NCI-H2171 treated with DMSO at 0.1 percent for 48 hours (cell line): Measurements from ENCODE around the gene PDE4B.

Experiments used
- DNase-seq: peaks from one replicate; lab custom pipeline; 2025; lab: John Stamatoyannopoulos, UW

PDE4B gene

DNA sequence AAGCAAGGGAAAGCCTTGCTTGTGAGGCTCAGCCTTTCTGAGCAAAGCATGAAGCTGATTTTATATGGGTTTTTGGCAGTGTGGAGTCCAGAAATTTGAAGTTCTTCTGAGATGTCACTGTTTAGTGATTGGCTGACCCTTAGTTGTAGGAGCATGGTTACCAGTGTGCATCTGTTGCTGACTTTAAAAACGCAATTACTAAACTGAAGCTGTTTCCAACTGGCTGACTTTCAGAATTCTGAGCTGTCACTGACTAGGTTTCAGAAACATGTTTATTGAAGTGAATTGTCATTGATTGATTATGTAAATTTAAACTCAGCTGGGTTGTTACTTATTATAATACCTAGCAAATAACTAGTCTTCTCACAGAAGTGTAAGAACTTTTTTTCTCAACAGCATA is 89.4 kb downstream of the PDE4B start:
- DNase-seq: no peak

DNA sequence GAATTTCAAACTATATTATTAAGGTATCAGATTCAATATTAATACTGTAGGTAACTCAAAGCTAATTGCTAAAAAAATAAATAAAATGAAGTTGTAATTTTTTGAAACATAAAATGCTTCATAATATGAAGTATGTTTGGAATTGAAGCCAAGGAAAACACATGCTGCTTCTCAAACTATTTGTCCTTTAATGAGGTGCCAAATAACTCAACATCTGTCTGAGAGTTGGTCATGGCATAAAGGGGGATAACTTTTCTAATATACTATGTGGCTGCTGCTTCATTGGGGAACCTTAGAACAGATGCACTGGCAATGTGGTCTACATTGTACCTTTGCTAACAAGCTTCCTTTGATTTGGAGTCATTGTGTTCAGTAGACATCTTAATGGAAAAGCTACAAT is 96.7 kb downstream of the PDE4B start:
- DNase-seq: no peak

DNA sequence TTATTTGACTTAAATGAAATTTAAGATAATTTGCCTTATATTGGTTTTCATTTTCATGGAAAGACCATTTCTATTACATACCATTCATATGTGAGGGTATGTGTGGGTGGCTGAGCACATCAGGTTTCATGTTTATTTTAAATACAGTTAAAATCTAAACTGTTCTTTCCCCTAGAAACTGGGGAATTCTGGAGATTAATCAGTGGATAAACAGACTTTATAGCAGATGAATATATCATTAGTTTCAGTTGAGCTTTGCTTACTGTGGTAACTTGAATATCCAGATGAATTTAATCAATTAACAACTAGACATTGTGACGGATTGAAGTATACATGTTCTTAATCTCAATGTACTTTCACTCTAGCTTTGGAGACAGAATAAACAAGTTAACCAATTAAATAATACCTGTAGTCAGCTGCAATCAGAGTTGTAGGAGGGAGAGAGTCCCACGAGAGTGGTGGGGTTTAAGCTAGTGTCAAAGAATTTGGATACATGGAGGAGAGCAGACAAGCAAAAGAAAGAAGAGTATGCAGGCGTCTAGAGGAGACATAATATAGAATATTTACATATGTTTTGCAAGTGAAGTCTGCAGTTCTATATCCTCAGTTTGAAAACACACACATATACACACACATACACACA is 97.6 kb downstream of the PDE4B start:
- no peak for DNase-seq

DNA sequence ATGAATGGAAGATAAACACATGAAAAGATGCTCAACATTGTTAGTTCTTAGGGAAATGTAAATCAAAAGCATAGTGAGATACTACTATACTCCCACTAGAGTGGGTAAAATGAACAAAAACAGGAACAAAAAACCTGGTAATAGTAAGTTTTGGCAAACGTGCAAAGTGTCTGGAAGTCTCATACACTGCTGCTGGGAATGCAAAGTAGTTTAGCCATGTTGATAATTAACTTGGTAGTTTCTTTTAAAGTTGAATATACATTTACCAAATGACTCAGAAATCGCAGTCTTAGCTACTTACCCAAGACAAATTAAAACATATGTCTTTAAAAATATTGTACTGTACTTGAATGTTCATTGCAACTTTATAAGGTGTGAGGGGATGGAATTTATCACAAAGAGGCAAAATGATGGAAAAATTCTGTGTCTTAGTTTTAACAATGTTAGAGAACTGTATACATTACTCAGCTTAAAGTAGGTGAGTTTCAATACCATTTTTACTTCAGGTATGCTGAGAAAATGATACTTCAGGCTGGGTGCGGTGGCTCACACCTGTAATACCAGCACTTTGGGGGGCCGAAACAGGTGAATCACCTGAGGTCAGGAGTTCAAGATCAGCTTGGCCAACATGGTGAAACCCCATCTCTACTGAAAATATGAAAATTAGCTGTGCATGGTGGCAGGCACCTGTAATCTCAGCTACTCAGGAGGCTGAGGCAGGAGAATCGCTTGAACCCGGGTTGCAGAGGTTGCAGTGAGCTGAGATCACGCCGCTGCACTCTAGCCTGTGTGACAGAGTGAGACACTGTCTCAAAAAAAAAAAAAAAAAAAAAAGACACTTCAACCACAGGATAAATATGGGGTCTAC is 102.3 kb downstream of the PDE4B start:
- DNase-seq: no peak

DNA sequence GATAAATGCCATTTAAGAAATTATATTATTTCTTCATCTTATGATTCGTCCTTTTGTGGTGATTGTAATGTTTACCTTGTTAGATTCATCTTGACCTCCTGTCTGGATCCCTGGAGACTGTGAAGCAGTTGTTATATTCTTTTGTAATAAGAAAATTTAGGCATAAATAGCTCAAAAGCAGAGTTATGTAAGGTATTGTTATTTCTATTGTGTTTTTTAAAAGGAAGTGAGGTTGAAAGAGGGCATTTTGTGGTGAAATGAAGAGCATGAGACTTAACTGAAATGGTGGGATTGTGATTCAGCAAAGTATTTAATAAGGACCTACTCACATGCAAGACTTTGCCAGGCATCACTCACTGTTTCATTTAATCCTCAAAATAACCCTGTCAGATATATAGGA is 104.0 kb downstream of the PDE4B start:
- no peak for DNase-seq

DNA sequence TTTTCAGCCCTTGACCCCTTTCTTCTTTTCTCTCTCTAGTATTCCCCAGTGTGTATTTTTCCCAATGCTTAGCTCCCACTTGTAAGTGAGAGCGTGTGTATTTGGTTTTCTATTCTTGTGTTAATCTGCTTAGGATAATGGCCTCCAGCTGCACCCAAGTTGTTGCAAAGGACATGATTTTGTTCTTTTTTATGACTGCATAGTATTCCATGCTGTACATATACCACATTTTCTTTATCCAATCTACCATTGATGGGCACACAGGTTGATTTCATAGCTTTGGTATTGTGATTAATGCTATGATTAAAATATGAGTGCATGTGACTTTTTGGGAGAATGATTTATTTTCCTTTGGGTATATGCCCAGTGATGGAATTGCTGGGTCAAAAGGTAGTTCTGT is 104.8 kb downstream of the PDE4B start:
- no peak for DNase-seq

DNA sequence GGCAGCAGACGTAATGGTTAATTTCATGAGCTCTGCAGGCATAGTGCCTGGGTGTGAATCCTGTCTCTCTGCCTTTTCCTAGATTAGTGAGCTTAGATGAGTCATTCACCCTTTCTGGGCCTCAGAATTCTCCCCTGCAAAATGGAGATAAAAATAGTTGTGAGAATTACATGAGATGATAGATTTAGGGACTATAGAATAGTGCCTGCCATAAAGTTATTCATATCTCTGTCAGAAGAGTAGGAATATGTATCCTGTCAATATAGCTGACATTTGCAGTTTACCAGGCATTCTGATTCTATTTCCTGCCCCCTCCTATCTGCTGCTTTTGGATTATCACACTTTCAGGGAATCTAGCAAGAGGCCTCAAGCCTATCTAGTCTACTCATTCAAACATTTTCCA is 112.0 kb downstream of the PDE4B start:
- DNase-seq: no peak

DNA sequence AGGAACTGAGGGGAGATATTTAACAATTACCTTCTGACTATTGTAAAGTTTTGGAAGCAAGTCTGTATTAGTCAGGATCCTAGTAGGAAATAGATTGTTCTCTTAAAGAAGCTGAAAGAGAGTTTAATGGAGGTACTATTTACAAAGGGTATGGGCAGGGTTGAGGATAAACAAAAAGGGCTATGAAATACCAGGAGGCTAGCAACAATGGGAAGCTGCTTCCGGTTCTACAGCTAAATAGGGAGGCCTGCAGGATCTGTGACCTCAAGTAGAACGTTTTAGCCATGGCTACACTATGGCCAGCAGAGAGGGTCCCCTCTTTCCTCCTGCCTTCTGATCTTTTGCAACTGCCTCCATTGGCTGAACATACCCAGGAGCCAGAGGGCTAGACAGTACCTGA is 117.7 kb downstream of the PDE4B start:
- no peak for DNase-seq

DNA sequence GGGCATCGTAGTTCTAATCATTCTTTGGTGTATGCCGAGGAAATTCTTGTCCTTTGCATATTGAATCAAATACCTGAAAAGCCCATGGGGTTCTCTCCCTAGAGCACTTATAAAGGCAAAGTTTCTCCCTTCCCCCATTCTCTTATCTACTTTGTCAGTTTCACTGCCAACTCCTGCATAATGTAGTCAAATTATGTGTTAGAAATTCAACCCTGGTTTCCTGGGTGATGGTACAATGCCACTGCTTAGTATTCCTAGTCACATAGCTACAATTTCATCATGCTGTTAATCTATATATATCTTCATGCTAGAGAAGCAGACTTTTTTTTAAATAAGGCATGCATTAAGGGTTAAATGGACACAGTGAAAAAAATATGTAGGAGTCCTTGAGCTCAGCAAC is 119.0 kb downstream of the PDE4B start:
- DNase-seq: no peak

DNA sequence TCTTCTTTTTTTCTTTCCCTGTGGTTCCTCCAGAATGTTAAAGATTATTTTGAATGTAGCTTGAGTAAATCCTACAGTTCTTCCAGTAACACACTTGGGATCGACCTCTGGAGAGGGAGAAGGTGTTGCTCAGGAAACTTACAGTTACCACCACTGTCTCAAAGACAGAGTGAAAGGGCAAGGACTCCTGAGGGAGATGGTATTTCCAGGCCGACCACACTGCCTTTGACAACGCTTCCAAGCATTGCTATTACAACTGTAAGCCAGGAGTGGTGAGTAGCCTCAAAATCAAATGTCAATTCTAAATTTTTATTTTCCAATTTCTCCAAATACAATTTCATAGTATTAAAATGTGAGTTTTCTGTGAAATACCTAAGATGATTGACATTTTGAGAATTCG is 125.9 kb downstream of the PDE4B start:
- DNase-seq: no peak

DNA sequence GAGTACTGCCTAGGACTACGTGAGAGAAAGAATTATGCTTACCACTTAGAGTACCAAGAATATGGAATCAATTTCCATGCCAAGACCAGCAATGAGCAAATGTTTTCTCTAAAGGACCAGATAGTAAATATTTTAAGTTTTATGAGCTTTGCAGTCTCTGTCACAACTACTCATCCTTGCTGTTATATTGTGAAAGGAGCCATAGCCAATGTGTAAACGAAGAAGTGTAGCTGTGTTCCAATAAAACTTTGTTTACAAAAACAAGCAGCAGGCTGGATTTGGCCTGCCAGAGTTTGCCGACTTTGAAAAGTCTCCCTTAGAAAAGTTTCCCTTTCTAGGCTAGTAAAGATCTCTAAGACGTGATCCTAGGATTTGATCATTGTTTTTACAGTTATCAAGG is 128.8 kb downstream of the PDE4B start:
- no peak for DNase-seq

DNA sequence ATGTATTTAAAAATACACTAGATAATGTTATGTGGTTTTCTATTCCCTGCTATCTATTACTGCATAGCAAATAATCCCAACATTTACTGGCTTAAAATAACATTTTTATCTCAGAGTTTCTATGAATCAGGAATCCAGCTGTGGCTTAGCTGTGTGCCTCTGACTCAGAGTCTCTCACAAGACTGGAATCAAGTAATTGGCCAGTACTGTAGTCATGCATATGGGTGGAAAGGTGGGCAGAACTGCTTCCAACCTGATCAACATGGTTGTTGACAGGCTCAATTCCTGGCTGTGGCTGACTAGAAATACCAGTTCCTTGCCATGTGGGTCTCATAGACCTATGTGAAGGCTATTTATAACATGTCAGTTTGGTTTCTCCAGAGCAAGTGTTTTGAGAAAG is 131.8 kb downstream of the PDE4B start:
- DNase-seq: no peak

DNA sequence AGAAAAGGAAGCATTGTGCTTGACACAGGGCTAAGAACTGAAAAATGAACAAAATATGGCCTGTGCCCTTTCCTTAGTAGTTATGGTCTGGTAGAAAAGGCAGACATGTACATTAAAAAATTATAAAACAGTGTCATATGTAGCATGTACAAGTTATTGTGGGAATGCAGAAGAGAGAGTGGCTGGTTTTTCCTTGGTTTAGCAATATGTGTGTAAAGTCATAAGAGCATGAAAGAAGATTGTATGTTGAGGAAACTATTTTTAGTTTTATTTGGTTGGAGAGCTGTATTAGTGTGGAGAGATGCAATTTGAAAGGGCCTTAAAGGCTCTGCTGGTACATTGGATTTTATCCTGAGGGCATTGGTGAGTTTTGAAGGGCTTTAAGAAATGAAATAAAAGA is 145.8 kb downstream of the PDE4B start:
- no peak for DNase-seq

DNA sequence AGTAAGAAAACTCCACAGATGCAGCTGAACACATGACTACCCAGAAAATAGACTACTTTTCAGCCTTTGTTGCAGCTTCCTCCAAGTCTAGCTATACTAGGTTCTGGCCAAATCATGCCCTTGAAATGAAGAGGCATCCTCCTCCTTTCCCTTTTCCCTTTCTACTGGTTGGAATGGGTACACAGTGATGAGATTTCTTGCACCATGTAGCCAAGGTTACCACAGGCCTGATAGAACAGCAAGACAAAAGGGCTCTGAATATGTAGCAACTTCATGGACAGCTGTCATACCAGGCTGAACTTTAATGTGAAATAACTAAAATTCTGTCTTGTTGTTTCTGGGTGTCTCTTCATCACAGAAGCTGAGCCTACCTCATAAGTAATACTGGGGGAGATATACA is 146.5 kb downstream of the PDE4B start:
- no peak for DNase-seq

DNA sequence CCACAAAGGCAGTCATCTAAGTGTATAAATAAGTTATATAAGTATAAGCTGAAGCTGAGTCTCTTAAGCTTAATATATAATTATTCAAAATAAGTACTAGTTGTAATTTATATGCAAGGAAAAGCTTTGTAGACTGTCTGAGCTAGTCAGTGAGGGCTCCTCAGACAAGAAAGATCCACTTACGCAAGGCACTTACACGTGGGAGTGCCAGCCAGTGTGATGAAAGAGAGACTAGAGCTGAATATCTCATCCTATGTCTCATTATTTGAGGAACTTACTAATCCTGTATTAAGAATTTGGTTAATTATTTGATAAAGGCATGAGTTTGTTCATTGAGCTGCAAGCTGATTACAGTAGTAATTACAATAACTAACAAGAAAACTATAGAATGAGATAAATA is 146.9 kb downstream of the PDE4B start:
- no peak for DNase-seq

DNA sequence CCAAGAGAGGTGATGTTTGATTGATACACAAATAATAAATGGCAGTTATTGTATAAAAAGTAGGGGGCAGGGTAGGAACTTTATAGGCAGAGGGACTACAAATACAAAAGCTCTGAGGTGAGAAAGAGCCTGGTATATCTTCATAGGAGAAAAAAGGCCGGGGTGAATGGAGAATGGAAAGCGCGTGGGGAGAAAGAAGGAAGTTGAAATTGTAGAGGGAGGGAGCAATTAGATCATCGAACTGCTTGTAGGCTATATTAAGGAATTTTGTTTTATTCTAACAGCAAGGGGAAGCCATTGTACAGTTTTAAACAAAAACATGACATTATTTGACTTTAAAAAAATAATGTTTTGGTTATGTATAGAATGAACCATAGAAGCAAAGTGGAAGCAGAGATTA is 147.4 kb downstream of the PDE4B start:
- DNase-seq: no peak

DNA sequence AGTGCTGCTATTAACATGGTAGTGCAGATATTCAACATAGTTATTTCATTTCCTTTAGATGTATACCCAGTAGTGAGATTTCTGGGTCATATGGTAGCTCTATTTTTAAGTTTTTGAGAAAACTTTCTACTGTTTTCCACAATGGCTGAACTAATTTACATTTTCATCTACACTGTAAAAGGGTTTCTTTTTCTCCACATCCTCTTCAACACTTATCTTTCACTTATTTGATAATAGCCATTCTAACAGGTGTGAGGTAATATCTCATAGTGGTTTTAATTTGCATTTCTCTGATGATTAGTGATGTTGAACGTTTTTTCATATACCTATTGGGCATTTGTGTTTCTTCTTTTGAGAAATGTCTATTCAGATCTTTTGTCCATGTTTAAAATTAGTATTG is 149.8 kb downstream of the PDE4B start:
- no peak for DNase-seq

DNA sequence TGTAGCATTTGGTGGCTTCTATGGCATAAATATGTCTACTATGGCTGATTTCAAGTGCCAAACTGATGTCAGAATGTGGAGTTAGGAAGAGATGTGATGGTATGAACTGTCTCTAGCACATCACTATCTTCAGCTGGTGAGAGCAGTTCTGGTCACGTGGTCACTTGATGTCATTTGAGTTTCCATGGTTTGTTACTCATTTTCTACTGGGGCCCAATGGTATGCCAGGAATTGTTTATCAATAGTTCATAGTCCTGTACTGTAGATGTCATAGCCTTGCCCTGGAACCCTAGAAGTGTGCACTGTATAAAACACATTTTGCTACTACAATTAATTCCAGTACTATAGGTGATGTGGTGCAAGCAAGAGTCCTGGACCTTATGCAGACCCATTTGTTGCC is 153.7 kb downstream of the PDE4B start:
- no peak for DNase-seq

DNA sequence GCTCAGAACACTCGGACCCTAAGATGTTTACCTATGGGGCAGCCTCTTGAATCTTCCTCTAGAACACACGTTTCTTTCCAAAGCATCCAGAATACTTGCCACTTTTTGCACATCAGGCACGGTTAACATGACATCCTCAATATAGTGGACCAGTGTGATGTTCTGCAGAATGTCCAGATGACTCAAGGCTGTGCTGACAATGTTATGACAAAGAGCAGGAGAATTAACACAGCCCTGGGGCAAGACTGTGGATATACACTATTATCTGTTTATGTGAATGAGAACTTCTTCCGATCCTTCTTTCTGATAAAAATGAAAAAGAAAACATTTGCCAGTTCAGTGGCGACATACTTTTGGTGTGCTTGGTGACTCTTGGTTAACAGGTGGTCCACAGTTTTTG is 154.3 kb downstream of the PDE4B start:
- no peak for DNase-seq

DNA sequence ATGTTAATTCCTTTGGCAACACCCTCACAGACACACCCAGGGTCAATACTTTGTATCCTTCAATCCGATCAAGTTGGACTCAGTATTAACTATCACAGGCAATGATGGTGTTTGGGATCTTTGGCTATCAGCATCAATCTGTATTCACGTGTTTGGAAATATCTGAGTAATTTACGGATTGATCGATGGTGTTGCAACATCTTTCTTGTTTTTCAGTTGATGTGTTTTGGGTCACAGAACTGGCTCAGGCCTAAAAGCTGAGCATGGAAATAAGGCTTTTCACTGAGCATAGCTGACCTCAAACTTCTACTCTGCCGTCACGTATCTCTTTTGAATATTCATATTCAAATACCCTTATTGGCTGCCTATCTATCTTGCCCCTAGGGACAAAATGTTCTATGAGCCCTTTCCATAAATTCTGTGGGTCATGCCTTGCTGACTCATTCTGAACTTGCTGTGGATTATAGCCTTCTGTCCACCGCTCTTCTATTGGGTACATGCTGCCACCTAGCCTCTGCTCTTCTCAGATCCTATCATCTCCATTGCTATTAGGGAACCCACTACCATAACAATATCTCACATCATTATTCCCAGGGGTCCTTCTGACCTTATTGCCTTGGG is 156.0 kb downstream of the PDE4B start:
- DNase-seq: no peak

DNA sequence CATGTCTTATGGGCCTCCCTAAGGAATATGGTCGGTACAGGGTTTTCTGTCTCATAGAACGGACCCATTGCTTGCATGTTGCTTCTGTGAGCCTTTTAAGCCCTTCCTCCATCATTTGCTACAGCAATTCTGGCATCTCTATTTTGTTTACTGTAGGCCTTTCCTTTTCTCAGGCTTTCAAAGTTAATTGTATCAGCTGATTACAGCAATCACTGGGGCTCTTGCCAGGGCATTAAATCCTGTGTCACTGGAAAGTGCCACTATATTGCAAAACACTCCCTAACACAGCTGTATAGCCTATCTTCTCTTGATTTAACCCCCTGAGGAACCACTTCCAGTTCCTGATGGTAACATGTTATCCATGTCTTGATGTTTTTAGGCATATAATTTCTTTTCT is 156.5 kb downstream of the PDE4B start:
- DNase-seq: no peak

DNA sequence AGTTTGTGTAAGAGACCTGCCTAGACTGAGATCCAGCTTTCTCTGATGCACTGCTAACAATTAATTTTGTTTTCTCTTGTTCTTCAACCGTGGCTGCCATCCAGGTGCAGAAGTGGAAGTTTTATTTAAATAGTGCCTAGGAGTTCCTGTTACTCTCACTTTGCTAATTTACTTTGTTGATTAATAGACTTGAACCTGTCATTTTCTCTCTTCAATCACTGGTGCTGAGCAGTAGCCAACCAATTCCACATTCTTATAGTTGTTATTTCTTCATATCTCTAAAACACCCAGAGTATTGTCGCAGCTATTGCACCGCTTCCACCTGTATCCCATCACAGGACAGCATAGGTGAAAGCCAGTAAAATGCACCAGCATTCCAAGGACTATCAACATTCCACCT is 157.2 kb downstream of the PDE4B start:
- DNase-seq: no peak

DNA sequence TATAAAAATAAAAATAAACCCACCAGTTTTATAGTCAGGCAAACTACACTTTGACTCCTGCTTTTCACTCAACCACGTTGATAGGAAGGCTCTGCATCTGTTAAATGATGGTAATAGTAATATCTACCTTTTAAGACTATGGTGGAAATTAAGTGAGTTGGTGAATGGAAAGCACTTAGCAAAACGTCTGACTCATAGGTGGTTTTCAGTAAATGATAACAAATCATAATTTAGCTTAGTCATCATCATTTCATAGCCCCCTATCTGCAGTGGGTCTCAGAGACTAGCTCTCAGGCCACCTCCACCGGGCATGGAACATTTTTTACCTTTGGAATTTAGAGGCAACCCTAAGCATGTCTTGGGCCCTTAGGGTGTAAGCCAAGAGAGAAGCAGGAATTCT is 160.0 kb downstream of the PDE4B start:
- no peak for DNase-seq
